ENCODE measurements around the gene ZKSCAN8.

Gene ZKSCAN8

DNA sequence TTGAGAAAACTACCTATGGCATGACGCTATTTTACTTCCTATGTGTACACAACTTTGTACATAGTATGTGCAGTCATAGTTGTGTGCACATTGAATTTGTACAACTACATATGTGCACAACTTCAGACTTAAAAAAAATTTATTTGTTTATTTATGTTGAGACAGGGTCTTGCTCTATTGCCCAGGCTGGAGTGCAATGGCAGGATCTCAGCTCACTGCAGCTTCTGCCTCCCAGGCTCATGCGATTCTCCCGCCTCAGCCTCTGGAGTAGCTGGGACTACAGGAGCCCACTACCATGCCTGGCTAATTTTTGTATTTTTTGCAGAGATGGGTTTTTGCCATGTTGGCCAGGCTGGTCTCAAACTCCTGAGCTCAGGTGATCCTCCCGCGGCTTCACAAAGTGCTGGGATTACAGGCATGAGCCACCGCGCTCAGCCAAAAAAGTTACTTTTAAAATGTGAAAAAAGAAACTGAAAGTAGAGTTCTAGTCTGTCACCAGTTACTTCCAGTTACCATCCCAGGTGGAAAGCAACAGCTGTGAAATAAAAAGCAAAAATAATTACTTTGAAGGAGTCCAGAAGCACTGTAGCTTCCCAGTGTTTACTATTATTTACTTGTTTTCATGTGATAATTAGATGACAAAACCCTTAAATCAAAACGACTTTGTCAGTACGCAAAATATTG, 1.7 kb upstream of the ZKSCAN8 start:
- DNase-seq (ENCODE audit: low read depth), result no peak
- no peak overlapping the region for H3K4me3 ChIP-seq (ENCODE audit: low read length)
- TF ChIP-seq, protein P1, sequence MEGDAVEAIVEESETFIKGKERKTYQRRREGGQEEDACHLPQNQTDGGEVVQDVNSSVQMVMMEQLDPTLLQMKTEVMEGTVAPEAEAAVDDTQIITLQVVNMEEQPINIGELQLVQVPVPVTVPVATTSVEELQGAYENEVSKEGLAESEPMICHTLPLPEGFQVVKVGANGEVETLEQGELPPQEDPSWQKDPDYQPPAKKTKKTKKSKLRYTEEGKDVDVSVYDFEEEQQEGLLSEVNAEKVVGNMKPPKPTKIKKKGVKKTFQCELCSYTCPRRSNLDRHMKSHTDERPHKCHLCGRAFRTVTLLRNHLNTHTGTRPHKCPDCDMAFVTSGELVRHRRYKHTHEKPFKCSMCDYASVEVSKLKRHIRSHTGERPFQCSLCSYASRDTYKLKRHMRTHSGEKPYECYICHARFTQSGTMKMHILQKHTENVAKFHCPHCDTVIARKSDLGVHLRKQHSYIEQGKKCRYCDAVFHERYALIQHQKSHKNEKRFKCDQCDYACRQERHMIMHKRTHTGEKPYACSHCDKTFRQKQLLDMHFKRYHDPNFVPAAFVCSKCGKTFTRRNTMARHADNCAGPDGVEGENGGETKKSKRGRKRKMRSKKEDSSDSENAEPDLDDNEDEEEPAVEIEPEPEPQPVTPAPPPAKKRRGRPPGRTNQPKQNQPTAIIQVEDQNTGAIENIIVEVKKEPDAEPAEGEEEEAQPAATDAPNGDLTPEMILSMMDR (IDR thresholded peaks at IDR 0.05; ENCODE audit: insufficient read depth, low read depth, low read length, missing control alignments), result no peak

DNA sequence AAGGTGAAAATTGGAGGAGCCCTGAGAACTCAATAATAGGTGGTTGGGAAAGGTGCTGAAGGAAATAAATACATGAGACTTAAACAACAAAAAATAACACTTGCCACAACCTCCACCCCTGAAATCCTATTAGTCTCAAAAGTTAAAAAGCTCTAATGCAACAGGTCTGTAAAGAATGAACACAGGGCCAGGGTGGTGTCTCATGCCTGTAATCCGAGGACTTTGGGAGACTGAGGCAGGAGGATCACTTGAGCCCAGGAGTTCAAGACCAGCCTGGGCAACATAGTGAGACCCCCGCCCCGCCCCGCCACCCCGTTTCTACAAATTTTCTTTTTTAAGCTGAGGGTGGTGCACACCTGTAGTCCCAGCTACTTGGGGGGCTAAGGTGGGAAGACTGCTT, 1.1 kb upstream of the ZKSCAN8 start:
- TF ChIP-seq, protein P1 (IDR thresholded peaks at IDR 0.05; ENCODE audit: insufficient read depth, low read depth, low read length, missing control alignments), result no peak
- no peak overlapping the region for H3K4me3 ChIP-seq (ENCODE audit: low read length)
- DNase-seq (ENCODE audit: low read depth), result no peak

DNA sequence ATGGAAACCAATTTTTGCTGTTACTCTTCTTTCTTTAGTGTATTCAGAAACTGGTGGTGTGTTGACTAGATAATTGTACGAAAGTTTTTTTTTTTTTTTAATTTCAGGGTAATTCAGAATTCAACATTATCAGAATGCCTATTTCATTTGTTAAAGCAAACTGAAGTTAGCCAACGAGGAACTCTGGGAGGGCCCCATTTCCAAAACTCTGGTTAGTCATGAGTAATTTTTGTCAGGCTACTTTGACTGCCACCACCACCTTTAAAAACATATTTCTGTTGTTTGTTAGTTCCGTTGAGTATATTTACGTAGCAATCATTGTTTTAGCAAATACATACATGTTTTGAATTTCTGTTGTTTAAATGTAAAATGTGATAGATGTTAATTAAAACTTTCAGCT, 763 bp downstream of the ZKSCAN8 start:
- TF ChIP-seq, protein P1 (IDR thresholded peaks at IDR 0.05; ENCODE audit: insufficient read depth, low read depth, low read length, missing control alignments), result no peak
- H3K4me3 ChIP-seq (ENCODE audit: low read length), result peak overlapping the region; percentile 89
- DNase-seq (ENCODE audit: low read depth), result peak; percentile 31

DNA sequence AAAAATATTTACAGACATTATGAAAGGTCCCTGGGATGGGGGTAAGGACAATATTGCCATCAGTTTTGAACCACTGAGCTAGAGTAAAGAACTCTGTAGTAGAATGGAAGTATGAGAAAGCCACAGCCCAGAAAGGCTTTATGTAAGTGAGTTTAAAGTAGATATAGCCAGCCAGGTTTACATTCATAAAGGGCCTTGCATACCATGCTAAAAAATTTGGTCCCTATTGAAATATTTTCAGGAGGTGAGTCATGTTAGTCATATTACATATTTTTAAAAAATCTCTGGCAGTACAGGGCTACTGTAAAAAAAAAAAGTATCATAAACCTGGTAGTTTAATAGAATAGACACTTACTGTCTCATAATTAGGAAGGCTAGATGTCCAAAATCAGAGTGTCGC, 3.5 kb downstream of the ZKSCAN8 start:
- no peak for DNase-seq (ENCODE audit: low read depth)
- TF ChIP-seq, protein P1 (IDR thresholded peaks at IDR 0.05; ENCODE audit: insufficient read depth, low read depth, low read length, missing control alignments), result no peak
- no peak overlapping the region for H3K4me3 ChIP-seq (ENCODE audit: low read length)

DNA sequence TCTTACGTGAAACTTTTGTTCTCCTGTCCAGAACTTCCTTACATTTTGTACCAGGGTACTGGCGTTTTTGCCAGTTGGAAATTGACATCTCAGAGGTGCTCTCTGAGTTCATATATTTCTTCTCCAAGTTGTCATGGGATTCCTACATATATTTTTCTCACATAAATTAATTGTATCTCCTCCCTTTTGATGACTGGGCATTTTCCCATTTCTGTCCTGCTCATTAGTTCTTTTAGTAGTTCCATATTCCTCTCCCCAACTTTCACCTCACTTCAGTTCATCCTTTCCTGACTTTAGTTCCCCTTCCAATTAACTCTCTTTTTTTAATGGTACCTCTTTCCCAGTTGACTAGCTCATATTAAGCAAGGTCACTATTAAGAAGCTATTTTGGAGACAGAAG, 10.8 kb downstream of the ZKSCAN8 start:
- no peak for DNase-seq (ENCODE audit: low read depth)
- no peak overlapping the region for H3K4me3 ChIP-seq (ENCODE audit: low read length)
- TF ChIP-seq, protein P1 (IDR thresholded peaks at IDR 0.05; ENCODE audit: insufficient read depth, low read depth, low read length, missing control alignments), result no peak

DNA sequence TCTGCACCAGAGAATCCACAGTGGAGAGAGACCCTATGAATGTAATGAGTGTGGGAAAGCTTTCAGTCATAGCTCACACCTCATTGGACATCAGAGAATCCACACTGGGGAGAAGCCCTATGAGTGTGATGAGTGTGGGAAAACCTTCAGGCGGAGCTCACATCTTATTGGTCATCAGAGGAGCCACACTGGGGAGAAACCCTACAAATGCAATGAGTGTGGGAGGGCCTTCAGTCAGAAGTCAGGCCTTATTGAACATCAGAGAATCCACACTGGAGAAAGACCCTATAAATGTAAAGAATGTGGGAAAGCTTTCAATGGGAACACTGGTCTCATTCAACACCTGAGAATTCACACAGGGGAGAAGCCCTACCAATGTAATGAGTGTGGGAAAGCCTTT, 11.9 kb downstream of the ZKSCAN8 start:
- no peak for DNase-seq (ENCODE audit: low read depth)
- no peak overlapping the region for H3K4me3 ChIP-seq (ENCODE audit: low read length)
- TF ChIP-seq, protein P1 (IDR thresholded peaks at IDR 0.05; ENCODE audit: insufficient read depth, low read depth, low read length, missing control alignments), result no peak

DNA sequence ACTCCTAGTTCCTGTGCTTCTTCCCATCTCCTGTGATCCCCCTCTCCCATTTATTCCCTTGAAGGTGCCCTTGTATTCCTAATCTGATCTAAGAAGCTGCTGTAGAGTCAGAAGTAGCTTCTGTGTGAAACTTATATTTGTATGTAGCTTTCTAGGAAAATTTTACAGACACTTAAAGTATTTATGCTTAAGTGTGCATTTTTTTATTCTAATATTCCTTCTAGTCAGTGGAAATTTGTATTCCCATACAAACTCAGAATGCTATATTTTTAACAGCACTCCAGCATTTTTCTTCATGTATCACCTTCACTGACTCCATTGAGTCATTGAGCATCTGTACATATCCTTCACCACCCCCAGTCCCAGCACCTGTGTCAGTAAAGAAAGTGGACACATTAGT, 12.7 kb downstream of the ZKSCAN8 start:
- no peak for DNase-seq (ENCODE audit: low read depth)
- H3K4me3 ChIP-seq (ENCODE audit: low read length), result no peak overlapping the region
- TF ChIP-seq, protein P1 (IDR thresholded peaks at IDR 0.05; ENCODE audit: insufficient read depth, low read depth, low read length, missing control alignments), result no peak

Measured in epithelial cell of esophagus (primary cell).